ENCODE results near the gene PRPF8.
"Not testable (repeated sequence)": the region's sequence is repeated elsewhere in the genome, so short reads cannot be mapped to it uniquely, and the experiment has no call there.

Gene PRPF8

DNA sequence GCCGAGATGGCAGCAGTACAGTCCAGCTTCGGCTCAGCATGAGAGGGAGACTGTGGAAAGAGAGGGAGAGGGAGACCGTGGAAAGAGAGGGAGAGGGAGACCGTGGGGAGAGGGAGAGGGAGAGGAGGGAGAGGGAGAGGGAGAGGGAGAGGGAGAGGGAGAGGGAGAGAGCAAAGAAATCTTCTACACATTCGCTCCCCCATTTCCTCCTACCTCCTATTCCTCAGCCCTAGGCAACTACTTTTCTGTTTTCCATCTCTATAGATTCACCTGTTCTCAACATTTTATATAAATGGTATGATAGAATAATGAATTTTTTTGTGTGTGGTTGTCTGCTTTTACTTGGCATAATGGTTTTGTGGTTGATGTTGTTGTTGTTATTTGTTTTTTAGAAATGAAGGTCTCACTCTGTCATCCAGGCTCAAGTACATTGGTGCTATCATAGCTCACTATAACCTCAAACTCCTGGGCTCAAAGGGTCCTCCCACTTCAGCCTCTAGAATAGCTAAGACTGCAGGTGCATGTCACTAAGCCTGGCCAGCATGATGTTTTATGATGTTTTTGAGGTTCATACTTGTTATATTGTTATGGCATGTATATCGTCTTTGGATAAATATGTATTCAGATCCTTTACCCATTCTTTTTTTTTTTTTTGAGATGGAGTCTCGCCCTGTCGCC, 6.0 kb upstream of the PRPF8 start:
- DNase-seq (ENCODE audit: low read depth): no peak

DNA sequence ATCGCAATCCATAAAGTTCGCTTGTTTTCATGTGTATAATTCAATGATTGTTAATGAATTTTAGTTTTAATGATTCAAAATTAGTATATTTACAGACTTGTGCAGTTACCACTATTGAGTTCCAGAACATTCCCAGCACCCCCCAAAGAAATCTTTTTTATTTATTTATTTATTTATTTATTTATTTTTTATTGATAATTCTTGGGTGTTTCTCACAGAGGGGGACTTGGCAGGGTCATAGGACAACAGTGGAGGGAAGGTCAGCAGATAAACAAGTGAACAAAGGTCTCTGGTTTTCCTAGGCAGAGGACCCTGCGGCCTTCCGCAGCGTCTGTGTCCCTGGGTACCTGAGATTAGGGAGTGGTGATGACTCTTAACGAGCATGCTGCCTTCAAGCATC, 3.7 kb upstream of the PRPF8 start:
- DNase-seq (ENCODE audit: low read depth): not testable (repeated sequence)

- DNase-seq (ENCODE audit: low read depth): no peak
Observed at GRCh38 chr17:1686086-1686485, 1.4 kb upstream of the PRPF8 start.

DNA sequence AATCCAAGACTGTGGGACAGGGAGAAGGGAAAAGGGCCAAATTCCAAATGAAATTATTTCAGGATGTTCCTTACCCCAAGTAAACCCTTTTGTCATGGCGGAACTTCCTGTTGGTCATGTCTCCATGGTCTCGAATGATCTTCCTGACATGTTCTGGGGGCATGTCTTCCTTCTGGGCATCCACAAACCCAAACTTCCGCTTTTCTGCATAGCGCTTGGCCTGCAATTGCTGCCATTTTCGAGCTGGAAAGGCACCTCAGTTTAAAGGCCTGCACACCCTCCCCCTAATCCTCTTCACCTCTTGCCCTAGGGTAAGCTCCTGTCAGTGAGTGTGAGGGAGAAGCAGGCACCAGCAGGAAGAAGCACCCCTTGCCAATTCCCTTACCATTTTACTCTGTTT, 1.2 kb downstream of the PRPF8 start:
- DNase-seq (ENCODE audit: low read depth): no peak

GRCh38 chr17:1676401-1676800, 8.3 kb downstream of the PRPF8 start:
- no peak for DNase-seq (ENCODE audit: low read depth)

DNA sequence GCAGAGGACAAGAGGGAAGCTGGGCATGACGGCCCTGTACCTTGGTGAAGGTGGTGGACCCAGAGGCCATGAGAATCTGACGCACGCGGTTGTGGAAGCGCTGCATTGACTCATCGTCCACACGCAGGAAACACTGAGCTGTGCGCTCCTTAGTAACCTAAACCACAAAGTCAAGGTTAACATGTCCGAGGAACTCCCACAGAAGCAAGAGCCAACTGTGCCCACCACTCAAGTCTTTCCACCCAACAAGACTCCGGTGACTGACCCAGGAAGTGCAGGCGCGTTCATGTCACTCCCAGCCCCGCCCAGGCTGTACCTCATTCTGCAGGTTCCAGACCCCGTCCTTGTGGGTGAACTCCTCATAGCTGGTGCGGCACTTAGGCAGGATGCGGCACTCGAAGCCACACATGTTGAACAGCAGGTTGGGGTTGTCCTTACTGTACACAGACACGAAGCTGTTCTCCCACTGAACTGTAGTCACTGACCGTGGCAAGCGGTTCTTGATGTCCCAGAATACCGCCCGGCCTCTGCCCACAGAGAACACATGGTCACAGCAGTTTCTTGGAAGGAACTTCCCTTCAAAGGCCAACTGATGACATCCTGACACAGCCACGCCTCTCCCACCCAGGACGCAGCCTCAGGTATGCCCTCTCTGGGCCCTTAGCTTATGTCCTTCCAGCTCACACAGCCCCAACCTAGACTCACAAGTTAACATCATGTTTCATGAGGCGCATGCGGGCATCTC, 11.5 kb downstream of the PRPF8 start:
- no peak for DNase-seq (ENCODE audit: low read depth)

- not testable (repeated sequence) for DNase-seq (ENCODE audit: low read depth)
Observed at GRCh38 chr17:1663934-1664333, 20.7 kb downstream of the PRPF8 start.

GRCh38 chr17:1661045-1661444, 23.6 kb downstream of the PRPF8 start:
- DNase-seq (ENCODE audit: low read depth): no peak

DNA sequence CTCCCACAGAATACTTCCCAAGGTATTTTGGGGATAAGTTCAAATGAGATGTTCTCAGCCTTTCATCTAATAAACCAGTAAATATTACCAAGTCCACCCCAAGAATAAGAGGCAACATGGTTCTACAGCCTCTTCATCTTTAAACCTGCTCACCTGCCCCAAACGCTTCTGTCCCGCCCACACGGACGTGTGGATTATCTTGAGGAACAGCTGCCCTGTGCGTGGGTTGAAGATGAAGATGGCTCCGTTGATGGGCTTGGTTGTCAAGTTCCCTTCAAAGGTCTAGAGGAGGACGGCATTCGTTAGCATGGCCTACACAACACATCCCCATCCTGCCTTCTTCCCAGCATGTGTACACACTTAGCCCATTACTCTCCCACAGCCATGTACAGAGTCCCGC, 26.6 kb downstream of the PRPF8 start:
- no peak for DNase-seq (ENCODE audit: low read depth)

DNA sequence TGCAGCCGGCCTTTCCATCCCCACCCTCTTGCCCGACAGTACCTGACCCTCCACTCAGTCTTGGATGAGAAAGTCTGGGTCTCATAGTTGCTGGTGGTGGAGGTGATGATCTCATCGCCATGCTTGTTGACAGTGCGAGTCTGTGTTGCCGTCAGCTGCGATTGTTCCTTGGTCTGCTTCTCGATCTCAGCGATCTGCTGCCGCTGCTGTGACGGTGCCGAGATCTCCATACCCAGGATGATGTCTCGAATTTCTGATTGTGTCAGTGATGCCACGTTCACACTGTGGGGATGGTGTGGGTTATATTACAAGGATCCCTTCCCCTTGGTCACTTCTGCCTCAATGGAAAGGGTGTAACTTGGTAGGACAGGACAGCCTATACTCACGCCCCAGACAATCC, 30.9 kb downstream of the PRPF8 start:
- no peak for DNase-seq (ENCODE audit: low read depth)

GRCh38 chr17:1652794-1653193, 31.9 kb downstream of the PRPF8 start:
- not testable (repeated sequence) for DNase-seq (ENCODE audit: low read depth)

DNA sequence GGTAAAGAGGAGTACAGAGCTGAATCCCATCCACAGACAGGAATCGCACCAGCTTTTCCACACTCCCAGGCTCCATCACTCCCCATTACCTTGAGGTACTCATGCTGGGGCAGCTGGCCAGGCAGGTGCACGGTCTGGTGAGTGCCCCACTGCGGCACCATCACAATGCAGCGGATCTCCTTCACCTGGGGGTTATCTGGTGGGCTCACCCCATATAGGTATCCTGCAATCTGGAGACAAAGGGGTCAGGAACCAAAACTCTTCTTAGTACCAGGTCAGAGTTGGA, 33.2 kb downstream of the PRPF8 start:
- no peak for DNase-seq (ENCODE audit: low read depth)

DNA sequence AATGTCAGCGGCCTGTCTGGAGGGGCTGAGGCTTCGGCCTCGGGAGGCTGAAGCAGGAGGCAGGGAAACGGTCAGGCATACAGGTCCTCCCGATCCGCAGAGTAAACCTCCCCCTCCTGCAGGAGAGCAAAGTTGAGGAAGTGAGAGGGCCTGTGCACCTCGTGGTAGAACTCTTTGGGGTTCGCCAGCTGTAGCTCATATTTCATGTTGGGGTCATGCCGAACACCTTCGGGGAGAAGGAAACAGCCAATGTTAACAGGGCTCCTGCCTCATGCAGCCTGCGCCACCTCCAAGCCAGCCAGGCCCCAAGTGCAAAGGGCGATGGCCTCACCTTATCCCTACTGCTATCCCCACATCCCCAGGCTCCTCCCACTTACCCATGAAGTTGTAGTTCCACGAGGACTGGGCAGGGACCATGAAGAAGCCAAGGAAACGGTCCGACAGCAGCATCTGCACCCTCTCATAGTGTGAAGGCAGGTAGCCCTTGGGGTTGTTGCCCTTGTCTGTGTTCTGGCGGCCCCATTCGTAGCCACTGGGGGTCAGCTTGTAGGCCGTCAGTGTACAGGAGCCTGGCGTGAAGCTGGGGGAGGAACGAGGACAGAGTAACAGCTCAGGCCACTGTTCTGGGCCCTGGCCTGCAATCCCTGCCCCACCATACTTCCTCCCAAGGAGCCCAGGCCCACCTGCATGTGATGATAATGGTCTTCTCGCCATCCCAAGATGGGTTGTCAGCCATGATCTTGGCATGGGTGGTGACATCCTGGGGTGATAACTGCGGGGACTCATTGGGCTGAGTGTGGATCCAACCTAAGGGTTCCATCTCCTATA, 33.7 kb downstream of the PRPF8 start:
- DNase-seq (ENCODE audit: low read depth): no peak

DNA sequence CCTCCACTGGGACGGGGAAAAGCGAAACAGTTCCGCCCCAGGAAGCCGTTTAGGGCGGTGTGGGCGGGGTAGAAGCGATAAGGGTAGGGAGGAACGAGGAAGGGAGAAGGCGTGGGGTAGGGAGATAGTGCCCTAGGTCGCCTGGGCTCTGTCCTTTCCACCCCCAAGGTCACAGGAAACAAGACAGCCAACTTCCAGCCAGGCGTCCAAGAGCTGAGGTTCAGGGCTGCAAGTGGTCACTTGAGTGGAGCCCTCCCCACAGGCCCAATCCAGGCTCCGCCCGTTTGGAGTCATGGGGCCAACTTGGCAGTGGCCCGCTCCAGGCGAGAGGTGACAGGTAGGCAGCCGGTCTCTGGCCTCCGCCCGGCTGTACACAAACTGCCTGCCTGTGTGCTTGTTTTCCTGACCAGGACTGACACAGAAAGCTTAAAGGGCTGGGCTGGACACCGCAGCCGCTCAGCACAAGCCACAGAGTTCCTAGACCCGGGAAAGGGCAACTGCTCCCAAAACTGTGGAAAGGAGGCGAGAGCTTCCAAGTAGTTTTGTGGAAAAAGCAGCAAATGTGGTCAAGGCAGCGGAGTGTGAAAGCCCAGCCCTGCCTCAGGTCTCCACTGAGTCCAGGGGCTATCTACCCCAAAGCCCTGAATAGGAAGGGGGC, 34.7 kb downstream of the PRPF8 start, which contains the start of gene RILP:
RILP (minus strand) TSS at position 23 of the 658 bp plus-strand sequence. CDS start 62 bp downstream, outside the sequence.
- DNase-seq (ENCODE audit: low read depth): no peak

DNA sequence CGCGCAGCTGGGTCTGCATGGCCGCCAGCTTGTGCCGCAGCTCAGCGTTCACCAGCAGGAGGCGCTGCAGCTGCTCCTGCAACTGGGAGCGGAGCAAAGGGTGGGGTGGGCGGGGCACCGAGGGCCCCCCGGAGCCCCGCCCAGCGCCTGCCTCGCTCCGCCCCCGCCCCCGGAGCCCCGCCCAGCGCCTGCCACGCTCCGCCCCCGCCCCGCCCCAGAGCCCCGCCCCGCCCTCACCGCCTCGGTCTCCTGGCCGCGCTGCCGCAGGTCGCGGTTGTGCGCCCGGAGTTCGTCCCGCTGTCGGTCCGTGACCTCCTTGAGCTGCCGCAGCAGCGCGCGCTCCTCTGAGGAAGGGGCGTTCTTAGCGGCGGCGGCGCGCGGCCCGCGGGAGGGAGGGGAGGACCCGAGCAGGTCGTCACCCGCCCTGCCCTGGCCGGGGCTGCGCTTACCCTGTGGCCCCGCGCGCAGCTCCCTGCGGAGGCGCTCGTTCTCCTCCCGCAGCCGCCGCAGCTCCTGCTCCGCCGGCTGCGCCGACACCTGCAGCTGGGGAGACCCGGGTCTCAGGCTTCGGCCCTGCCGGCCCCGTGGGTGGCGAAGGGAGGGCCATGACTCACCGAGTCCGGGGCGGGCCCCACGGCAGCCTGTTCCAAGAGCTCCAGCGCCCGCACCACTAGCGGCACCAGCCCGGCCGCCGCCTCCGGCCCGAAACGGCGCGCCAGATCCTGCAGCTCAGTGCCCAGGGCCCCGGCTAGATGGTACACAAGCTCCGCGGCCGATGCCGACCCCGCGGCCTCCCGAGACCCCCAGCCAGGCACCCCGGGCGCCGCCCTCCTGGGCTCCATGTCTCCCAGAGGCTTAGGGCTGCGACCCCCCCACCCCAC, 35.5 kb downstream of the PRPF8 start:
- no peak for DNase-seq (ENCODE audit: low read depth)

DNA sequence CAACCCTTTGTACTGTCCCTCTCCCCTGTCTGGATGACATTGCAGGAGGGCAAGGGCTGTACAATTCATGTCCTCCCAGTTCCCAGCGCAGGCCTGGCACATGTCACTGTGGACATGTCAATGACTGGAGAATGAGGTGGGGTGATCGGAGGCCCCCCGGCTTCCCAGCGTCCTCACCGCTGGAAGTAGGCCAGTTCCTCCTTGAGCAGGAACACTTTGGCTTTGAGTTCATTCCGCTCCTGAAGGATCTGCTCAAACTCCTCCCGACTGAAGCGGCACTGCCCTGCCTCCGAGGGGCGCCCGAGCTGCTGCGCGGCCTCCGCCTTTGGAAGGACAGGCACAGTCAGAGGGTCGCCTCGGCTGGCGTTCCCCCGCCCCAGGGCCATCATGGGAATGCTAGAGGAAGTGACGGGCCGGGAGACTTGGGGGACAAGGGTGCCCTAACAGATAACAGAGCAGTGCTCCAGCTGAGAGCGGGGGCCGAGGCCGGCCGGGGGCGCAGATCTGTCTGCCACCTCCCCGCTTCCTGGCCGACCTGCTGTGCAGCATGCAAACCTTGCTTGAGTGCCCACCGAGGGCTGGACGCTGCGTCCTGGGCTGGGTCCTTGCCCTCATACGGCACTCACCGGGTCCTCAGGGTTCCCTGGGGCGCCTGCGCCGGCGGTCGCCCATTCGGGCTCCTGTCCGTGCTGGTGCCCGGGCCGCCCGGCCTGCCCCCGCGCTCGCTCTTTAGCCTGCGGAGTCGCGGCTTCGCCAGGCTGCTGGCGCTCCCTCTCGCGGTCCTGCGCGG, 36.3 kb downstream of the PRPF8 start:
- DNase-seq (ENCODE audit: low read depth): no peak

DNA sequence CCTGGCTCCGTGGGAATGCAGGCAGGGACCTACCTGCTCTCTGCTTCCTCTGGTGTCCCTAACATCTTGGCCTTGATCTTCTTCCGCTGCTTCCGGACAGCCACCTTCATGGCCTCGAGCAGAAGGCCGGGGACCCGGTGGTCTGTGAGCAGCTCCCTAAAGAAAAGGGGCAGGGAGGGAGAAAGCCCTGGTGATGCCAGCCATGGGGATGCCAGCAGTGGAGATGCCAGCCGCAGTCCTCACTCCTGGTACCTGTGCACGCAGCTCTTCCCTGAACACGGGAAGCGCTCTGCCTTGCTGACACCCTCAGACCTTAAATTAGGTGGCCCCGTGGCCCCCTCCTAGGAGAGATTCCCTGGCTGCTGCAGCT, 36.9 kb downstream of the PRPF8 start:
- no peak for DNase-seq (ENCODE audit: low read depth)

- no peak for DNase-seq (ENCODE audit: low read depth)
Observed at GRCh38 chr17:1646199-1646875, 38.3 kb downstream of the PRPF8 start.

DNA sequence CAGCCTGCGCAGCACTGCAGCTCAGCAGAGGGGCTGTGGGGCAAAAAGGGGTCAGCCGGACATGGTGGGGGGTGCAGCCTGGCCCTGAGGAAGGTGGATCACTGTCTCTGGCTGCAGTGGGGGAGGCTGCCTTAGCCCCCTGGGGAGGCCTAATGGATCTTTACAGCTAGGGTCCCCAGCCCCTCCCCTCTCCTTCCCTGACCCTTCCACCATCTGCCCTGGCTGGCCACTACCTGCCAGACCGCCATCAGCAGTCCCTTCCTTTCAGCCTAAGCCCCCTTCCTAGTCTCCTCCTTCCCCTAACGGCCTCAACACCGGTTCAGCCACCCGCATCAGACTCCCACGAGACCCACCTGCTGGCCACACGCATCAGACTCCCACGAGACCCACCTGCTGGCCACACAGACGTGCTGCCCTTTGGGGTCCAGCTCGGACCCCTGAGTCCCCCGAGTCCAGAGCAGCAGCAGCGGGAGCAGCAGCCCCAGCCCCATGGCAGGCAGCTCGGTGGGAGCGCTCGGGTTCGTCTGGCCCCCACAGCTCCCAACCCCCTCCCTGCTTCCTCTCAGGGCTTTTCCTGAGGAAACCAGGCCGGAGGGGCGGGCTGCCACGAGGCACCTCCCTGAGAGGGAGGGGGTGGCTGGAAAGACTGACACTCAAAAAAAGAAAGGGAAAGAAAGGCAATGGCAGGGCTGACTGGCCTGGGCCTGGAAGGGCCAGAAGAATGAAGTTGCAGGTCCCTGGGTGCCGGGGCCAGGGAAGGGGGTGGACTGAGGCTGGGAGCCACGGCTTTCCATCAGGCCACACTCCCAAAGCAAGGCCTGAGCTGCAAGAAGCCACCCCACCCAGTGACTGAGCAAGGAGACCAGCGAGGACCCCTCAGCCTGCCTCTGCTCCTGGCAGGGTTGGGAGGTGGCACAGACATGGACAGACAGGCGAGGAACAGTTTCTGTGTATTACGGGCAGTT, 39.2 kb downstream of the PRPF8 start, which contains the start of gene SCARF1:
SCARF1 (minus strand) TSS at position 526 of the 965 bp plus-strand sequence; CDS start at position 491, 35 bp downstream.
- DNase-seq (ENCODE audit: low read depth): no peak
